ENCODE measurements around the gene EPB41L2.

Gene EPB41L2

GRCh38 chr6:130903007-130903406, 160.0 kb downstream of the EPB41L2 start:
- no peak for FAIRE-seq

GRCh38 chr6:130900913-130901312, 162.1 kb downstream of the EPB41L2 start:
- FAIRE-seq: no peak

- FAIRE-seq: no peak
Measured at GRCh38 chr6:130896249-130896648, 166.8 kb downstream of the EPB41L2 start.

GRCh38 chr6:130895516-130895915, 167.5 kb downstream of the EPB41L2 start:
- no peak for FAIRE-seq

- no peak for FAIRE-seq
Measured at GRCh38 chr6:130893766-130894165, 169.3 kb downstream of the EPB41L2 start.

- FAIRE-seq: no peak
Measured at GRCh38 chr6:130893277-130893676, 169.8 kb downstream of the EPB41L2 start.

GRCh38 chr6:130890521-130890971, 172.5 kb downstream of the EPB41L2 start:
- FAIRE-seq: peak; percentile 41

- FAIRE-seq: peak; percentile 50
Measured at GRCh38 chr6:130889423-130889822, 173.6 kb downstream of the EPB41L2 start.

- no peak for FAIRE-seq
Measured at GRCh38 chr6:130888246-130888645, 174.8 kb downstream of the EPB41L2 start.

GRCh38 chr6:130886966-130887365, 176.1 kb downstream of the EPB41L2 start:
- FAIRE-seq: no peak

GRCh38 chr6:130885392-130886192, 177.5 kb downstream of the EPB41L2 start:
- FAIRE-seq: peak; percentile 97

- FAIRE-seq: no peak
Measured at GRCh38 chr6:130882370-130882769, 180.7 kb downstream of the EPB41L2 start.

GRCh38 chr6:130879826-130880225, 183.2 kb downstream of the EPB41L2 start:
- FAIRE-seq: no peak

- FAIRE-seq: no peak
Measured at GRCh38 chr6:130873746-130874145, 189.3 kb downstream of the EPB41L2 start.

GRCh38 chr6:130872250-130873095, 190.6 kb downstream of the EPB41L2 start:
- no peak for FAIRE-seq

- no peak for FAIRE-seq
Measured at GRCh38 chr6:130870179-130870880, 192.7 kb downstream of the EPB41L2 start.

GRCh38 chr6:130869681-130870080, 193.4 kb downstream of the EPB41L2 start:
- no peak for FAIRE-seq

GRCh38 chr6:130865793-130866192, 197.3 kb downstream of the EPB41L2 start:
- FAIRE-seq: no peak

- FAIRE-seq: no peak
Measured at GRCh38 chr6:130864344-130864743, 198.7 kb downstream of the EPB41L2 start.

- no peak for FAIRE-seq
Measured at GRCh38 chr6:130863415-130864230, 199.4 kb downstream of the EPB41L2 start.

- FAIRE-seq: no peak
Measured at GRCh38 chr6:130862370-130862769, 200.7 kb downstream of the EPB41L2 start.

All from endometrium (tissue), 2 donors.